Duodenal mucosa (tissue), 2 donors: Measurements from ENCODE around the gene EXOC3L4.

Experiments used
- H3K27ac ChIP-seq: one replicate; pipeline ENCODE4 v1.7.0; 2013; ENCODE audit warnings: low read depth, low read length
- H3K27me3 ChIP-seq, 2 donors: one replicate each; pipeline ENCODE4 v1.7.0; 2013; ENCODE audit warnings: low read length in 2 of 2, control low read depth in 1 of 2; ENCODE audit not compliant: insufficient read depth in 2 of 2, control insufficient read depth in 1 of 2
- H3K36me3 ChIP-seq, 2 donors: one replicate each; pipeline ENCODE4 v1.7.0; 2013; ENCODE audit warnings: low read length in 2 of 2, control low read depth in 1 of 2; ENCODE audit not compliant: insufficient read depth in 2 of 2, control insufficient read depth in 1 of 2
- H3K4me1 ChIP-seq, 2 donors: one replicate each; pipeline ENCODE4 v1.7.0; 2013; ENCODE audit warnings: low read length in 2 of 2, control low read depth in 1 of 2; ENCODE audit not compliant: insufficient read depth in 2 of 2, control insufficient read depth in 1 of 2
- H3K4me3 ChIP-seq, 2 donors: one replicate each; pipeline ENCODE4 v1.7.0; 2013; ENCODE audit warnings: low read length in 2 of 2, low read depth in 1 of 2
- H3K9ac ChIP-seq, 2 donors: one replicate each; pipeline ENCODE4 v1.7.0; 2013; ENCODE audit warnings: low read length in 2 of 2, low read depth in 1 of 2
- H3K9me3 ChIP-seq, 2 donors: one replicate each; pipeline ENCODE4 v1.7.0; 2013; ENCODE audit warnings: low read length in 2 of 2, control low read depth in 1 of 2; ENCODE audit not compliant: control insufficient read depth in 1 of 2

EXOC3L4 gene

DNA sequence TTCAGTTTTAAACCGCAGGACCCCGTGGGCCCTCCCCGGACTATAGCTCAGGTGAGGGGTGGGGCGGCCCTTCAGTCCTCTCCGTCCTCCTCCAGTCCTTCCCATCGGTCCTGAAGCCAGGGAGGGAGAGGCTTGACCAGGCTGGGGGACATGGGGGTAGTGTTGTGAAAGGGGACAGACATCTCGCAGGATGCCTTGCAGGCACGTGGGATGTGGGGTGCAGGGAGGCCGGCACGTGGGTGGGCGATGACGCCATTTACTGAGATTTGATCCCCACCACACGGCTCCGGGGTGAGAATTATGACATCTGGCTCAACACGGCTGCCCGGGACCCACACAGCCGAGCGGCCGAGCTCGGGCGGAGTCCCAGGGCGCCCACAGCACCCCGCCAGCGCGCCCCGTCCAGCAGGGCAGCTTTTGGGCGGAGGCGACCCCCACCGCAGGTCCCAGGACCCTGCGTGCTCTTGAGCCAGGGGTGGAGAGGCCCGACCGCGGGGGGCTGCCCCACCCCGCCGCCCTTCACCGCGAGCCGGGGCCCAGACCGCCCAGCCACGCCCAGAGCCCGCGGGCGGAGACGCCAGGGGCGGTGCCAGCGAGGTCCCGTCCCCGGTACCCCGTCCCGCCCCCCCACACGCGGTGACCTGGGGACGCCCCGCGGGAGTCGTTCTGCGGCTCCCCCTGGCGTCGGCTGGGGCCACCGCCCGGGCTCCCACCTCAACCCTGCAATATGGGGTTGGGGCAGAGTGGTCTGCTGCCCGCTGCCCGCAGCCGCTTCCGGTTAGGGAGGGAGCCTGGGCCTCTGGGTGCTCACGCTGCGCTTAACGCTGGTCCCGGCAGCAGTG lies 3.3 kb upstream of the EXOC3L4 start:
- Histone ChIP-seq H3K27ac (no peak overlapping the region), H3K4me3 (peak overlapping the region; percentile 58 to 61), H3K9ac (peak overlapping the region; percentile 25 to 41)

DNA sequence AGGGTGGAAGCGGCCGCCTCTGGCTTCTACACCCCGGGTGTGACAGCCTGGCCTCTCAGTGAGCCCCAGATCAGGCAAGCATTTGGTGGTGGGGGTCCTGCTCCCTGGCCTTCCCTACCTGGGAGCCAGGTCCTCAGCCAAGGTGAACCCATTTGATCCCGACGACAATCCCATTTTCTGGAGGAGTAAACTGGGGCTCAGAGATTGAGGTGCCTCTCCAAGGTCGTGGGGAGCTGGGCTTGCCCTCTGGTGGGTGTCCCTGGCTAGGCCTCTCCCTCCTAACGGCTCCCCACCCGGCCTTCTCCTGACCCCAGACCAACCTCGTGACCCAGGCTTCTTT lies 2.7 kb upstream of the EXOC3L4 start:
- no peak overlapping the region for H3K27ac ChIP-seq
- peaks cover 25 to 32% of the 10 kb centered on the region in 2 donors for H3K4me1 ChIP-seq
- H3K27me3 ChIP-seq = peaks cover 0 to 3% of the 10 kb centered on the region in 2 donors
- H3K9me3 ChIP-seq = no peaks in the 10 kb centered on the region
- H3K9ac ChIP-seq = peak overlapping the region; percentile 20 to 41
- H3K4me3 ChIP-seq = peak overlapping the region; percentile 58 to 61
- no peaks in the 10 kb centered on the region for H3K36me3 ChIP-seq

More for the DNA sequence above, 3.3 kb upstream of the EXOC3L4 start:
- peaks cover 25 to 32% of the 10 kb centered on the region in 2 donors for H3K4me1 ChIP-seq
- H3K9me3 ChIP-seq = no peaks in the 10 kb centered on the region
- H3K27me3 ChIP-seq = peaks cover 0 to 4% of the 10 kb centered on the region in 2 donors
- H3K36me3 ChIP-seq = no peaks in the 10 kb centered on the region

GRCh38 chr14:103093856-103094405 lies 594 bp upstream of the EXOC3L4 start:
- H3K27ac ChIP-seq = peak overlapping the region; percentile 58
- H3K9ac ChIP-seq = peak overlapping the region; percentile 50 to 72

GRCh38 chr14:103095210-103095778 lies 769 bp downstream of the EXOC3L4 start:
- H3K4me1 ChIP-seq = peaks cover 43 to 55% of the 10 kb centered on the region in 2 donors
- H3K9me3 ChIP-seq = no peaks in the 10 kb centered on the region
- peak overlapping the region; percentile 79 to 84 for H3K9ac ChIP-seq
- no peaks in the 10 kb centered on the region for H3K27me3 ChIP-seq
- H3K27ac ChIP-seq = peak overlapping the region; percentile 85
- peak overlapping the region; percentile 73 to 83 for H3K4me3 ChIP-seq
- no peaks in the 10 kb centered on the region for H3K36me3 ChIP-seq

More at GRCh38 chr14:103093856-103094405, 594 bp upstream of the EXOC3L4 start:
- H3K36me3 ChIP-seq = no peaks in the 10 kb centered on the region
- H3K9me3 ChIP-seq = no peaks in the 10 kb centered on the region
- H3K4me3 ChIP-seq = peak overlapping the region; percentile 54 to 73
- H3K27me3 ChIP-seq = no peaks in the 10 kb centered on the region
- peaks cover 31 to 42% of the 10 kb centered on the region in 2 donors for H3K4me1 ChIP-seq

GRCh38 chr14:103096387-103096786 lies 1.9 kb downstream of the EXOC3L4 start:
- Histone ChIP-seq H3K9ac (no peak overlapping the region), H3K27ac (no peak overlapping the region), H3K9me3 (no peaks in the 10 kb centered on the region), H3K4me1 (peaks cover 50 to 58% of the 10 kb centered on the region in 2 donors), H3K27me3 (no peaks in the 10 kb centered on the region), H3K4me3 (no peak overlapping the region), H3K36me3 (peaks cover 0 to 3% of the 10 kb centered on the region in 2 donors)

GRCh38 chr14:103097244-103097993 lies 2.9 kb downstream of the EXOC3L4 start:
- H3K36me3 ChIP-seq = peaks cover 0 to 6% of the 10 kb centered on the region in 2 donors
- H3K9ac ChIP-seq = no peak overlapping the region
- H3K4me1 ChIP-seq = peaks cover 46 to 56% of the 10 kb centered on the region in 2 donors
- H3K27ac ChIP-seq = no peak overlapping the region
- H3K9me3 ChIP-seq = no peaks in the 10 kb centered on the region
- H3K27me3 ChIP-seq = no peaks in the 10 kb centered on the region
- H3K4me3 ChIP-seq = no peak overlapping the region

- peaks cover 50 to 60% of the 10 kb centered on the region in 2 donors for H3K4me1 ChIP-seq
- no peak overlapping the region for H3K27ac ChIP-seq
- no peak overlapping the region for H3K9ac ChIP-seq
Measured at GRCh38 chr14:103097994-103098957, 3.8 kb downstream of the EXOC3L4 start.

DNA sequence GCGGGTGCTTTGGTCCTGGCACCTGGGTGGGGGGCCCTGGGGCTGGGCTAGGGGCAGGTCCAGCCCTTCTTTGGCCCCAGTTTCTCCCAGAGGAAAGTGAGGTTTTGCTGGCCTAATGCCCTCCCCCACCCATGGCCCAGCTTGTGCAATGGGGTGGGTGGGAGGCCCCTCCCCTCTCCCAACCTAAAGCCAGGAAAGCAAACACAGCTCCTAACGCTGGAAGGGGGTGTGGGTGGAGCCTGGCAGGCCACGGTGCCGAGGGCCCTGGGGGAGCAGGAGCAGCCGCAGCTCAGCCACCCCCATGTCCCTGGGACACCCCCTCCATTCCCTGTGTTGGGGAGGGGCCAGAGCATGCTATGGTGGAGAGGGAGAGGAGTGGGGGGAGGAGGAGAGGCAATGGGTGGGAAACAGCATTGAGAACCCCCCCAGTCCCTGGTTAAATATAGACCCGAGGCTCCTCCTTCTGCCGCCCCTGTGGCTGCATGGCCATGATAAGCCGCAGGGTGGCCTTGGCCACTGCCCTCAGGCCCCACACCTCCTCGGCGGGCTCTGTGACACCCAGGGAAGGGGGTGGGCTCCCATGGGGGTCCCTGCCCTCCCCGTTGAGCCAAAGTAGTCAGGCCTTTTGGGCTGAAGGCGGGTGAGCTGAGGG lies 4.7 kb downstream of the EXOC3L4 start:
- H3K27ac ChIP-seq = no peak overlapping the region
- H3K9me3 ChIP-seq = no peaks in the 10 kb centered on the region
- peaks cover 0 to 6% of the 10 kb centered on the region in 2 donors for H3K36me3 ChIP-seq
- H3K4me1 ChIP-seq = peaks cover 46 to 59% of the 10 kb centered on the region in 2 donors
- peak overlapping the region; percentile 21 to 40 for H3K4me3 ChIP-seq
- H3K27me3 ChIP-seq = peaks cover 0 to under 1% of the 10 kb centered on the region in 2 donors
- H3K9ac ChIP-seq = no peak overlapping the region

More at GRCh38 chr14:103097994-103098957, 3.8 kb downstream of the EXOC3L4 start:
- H3K27me3 ChIP-seq = no peaks in the 10 kb centered on the region
- H3K4me3 ChIP-seq = peak overlapping the region in 1 of 2 donors; percentile 40
- no peaks in the 10 kb centered on the region for H3K9me3 ChIP-seq
- H3K36me3 ChIP-seq = peaks cover 0 to 6% of the 10 kb centered on the region in 2 donors
